BE2C (cell line): ENCODE data around the gene GFI1.
"Not testable (repeated sequence)": the region's sequence is repeated elsewhere in the genome, so short reads cannot be mapped to it uniquely, and the experiment has no call there.

Experiments
- DNase-seq: peaks from one replicate; pipeline ENCODE4 v3.0.0-alpha.2; 2020
- H3K27me3 ChIP-seq: fragments of 250-450 bp; sonication (Bioruptor Pico); 2 replicates; pipeline ENCODE4 v1.5.1; 2020; ENCODE audit warnings: mild to moderate bottlenecking
- H3K36me3 ChIP-seq: fragments of 250-450 bp; sonication (Bioruptor Pico); 2 replicates; pipeline ENCODE4 v1.5.1; 2020; ENCODE audit warnings: mild to moderate bottlenecking
- H3K4me1 ChIP-seq: fragments of 250-450 bp; sonication (Bioruptor Pico); 2 replicates; pipeline ENCODE4 v1.5.1; 2020
- H3K4me3 ChIP-seq: 2 replicates; pipeline ENCODE4 v1.5.1; 2011; ENCODE audit warnings: low read depth, low read length
- H3K9me3 ChIP-seq: fragments of 250-450 bp; sonication (Bioruptor Pico); 2 replicates; pipeline ENCODE4 v1.5.1; 2020
- TF ChIP-seq, protein P1 (sequence below): IDR thresholded peaks from 2 replicates; pipeline ENCODE4 v1.5.1; 2012; ENCODE audit warnings: mild to moderate bottlenecking, low read depth, low read length

The GFI1 gene

DNA sequence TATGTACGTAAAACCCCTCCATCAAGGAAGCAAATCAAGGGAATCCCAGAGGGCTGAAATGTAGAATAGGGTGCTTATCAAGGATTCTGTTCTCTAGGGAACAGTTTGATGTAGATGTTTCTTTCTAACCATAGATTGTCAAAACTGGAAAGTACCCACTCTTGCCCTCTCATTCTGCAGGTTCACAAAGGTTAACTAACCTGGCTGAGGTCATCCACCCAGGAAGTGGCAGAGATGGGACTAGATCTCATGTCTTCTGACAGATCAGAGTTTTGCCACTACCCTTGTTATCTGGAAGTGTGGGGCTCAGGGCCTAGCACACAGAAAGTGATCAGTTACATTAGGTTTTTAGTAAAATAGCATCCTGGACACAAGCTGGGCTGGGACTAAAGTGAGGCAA is 47.4 kb downstream of the GFI1 start:
- no peak for DNase-seq
- TF ChIP-seq, protein P1, sequence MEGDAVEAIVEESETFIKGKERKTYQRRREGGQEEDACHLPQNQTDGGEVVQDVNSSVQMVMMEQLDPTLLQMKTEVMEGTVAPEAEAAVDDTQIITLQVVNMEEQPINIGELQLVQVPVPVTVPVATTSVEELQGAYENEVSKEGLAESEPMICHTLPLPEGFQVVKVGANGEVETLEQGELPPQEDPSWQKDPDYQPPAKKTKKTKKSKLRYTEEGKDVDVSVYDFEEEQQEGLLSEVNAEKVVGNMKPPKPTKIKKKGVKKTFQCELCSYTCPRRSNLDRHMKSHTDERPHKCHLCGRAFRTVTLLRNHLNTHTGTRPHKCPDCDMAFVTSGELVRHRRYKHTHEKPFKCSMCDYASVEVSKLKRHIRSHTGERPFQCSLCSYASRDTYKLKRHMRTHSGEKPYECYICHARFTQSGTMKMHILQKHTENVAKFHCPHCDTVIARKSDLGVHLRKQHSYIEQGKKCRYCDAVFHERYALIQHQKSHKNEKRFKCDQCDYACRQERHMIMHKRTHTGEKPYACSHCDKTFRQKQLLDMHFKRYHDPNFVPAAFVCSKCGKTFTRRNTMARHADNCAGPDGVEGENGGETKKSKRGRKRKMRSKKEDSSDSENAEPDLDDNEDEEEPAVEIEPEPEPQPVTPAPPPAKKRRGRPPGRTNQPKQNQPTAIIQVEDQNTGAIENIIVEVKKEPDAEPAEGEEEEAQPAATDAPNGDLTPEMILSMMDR = no peak
- no peak overlapping the region for H3K4me3 ChIP-seq
- H3K4me1 ChIP-seq = no peaks in the 10 kb centered on the region
- no peaks in the 10 kb centered on the region for H3K9me3 ChIP-seq
- no peaks in the 10 kb centered on the region for H3K27me3 ChIP-seq
- no peaks in the 10 kb centered on the region for H3K36me3 ChIP-seq

- H3K4me3 ChIP-seq, H3K9me3 ChIP-seq, H3K27me3 ChIP-seq, H3K36me3 ChIP-seq, DNase-seq, H3K4me1 ChIP-seq: not testable (repeated sequence)
Measured at GRCh38 chr1:92434572-92434971, 52.2 kb downstream of the GFI1 start.

GRCh38 chr1:92430030-92430429 is 56.7 kb downstream of the GFI1 start:
- no peak overlapping the region for H3K4me3 ChIP-seq
- no peaks in the 10 kb centered on the region for H3K27me3 ChIP-seq
- no peaks in the 10 kb centered on the region for H3K4me1 ChIP-seq
- DNase-seq = no peak
- TF ChIP-seq, protein P1 = no peak
- H3K9me3 ChIP-seq = no peaks in the 10 kb centered on the region
- H3K36me3 ChIP-seq = no peaks in the 10 kb centered on the region

- Histone ChIP-seq H3K4me3 (no peak overlapping the region), H3K4me1 (no peaks in the 10 kb centered on the region), H3K9me3 (no peaks in the 10 kb centered on the region), H3K36me3 (no peaks in the 10 kb centered on the region), H3K27me3 (no peaks in the 10 kb centered on the region)
- TF ChIP-seq, protein P1 = no peak
- DNase-seq = no peak
Measured at GRCh38 chr1:92425617-92426016, 61.1 kb downstream of the GFI1 start.
